Heart right ventricle (tissue), 16 donors: Measurements from ENCODE around the gene HES7. TPM values are rescaled to one million over a fixed set of nuclear protein-coding genes. Genes with fewer than 3 reads are reported as not detected.
A peak's percentile ranks its signal among the peaks of the same experiment; 100 is the strongest.

ENCODE experiments used
- ATAC-seq, 8 donors: fragments of 200-7000 bp; cut with Tn5 transposase; one replicate each; pipeline ENCODE4 v1.9.1; 2020; ENCODE audit warnings: mild to moderate bottlenecking in 8 of 8, moderate library complexity in 8 of 8, moderate number of reproducible peaks in 1 of 8
- DNase-seq, 2 donors: peaks; one replicate each; pipeline ENCODE4 v3.0.0-alpha.2; 2020
- H3K27ac ChIP-seq, 10 donors: fragments of 200-600 bp; sonication (generic) in 2 of 10; one replicate each; pipeline versions ENCODE4 v1.5.0 to v1.8.0; 2020 to 2022; ENCODE audit warnings: mild to moderate bottlenecking in 3 of 10
- H3K27me3 ChIP-seq, 7 donors: fragments of 200-600 bp; one replicate each; pipeline ENCODE4 v1.8.0; 2021 to 2022; ENCODE audit warnings: mild to moderate bottlenecking in 2 of 7
- H3K36me3 ChIP-seq, 9 donors: fragments of 200-600 bp; sonication (generic) in 1 of 9; one replicate each; pipeline versions ENCODE4 v1.5.0 to v1.8.0; 2020 to 2022; ENCODE audit warnings: mild to moderate bottlenecking in 2 of 9
- H3K4me1 ChIP-seq, 9 donors: fragments of 200-600 bp; sonication (generic) in 1 of 9; one replicate each; pipeline versions ENCODE4 v1.5.0 to v1.8.0; 2020 to 2022; ENCODE audit warnings: mild to moderate bottlenecking in 4 of 9
- H3K4me3 ChIP-seq, 10 donors: fragments of 200-600 bp; sonication (generic) in 2 of 10; one replicate each; pipeline versions ENCODE4 v1.5.0 to v1.8.0; 2020 to 2022; ENCODE audit warnings: mild to moderate bottlenecking in 7 of 10, moderate library complexity in 2 of 10
- H3K9me3 ChIP-seq, 11 donors: fragments of 200-600 bp in 10 of 11; sonication (generic) in 2 of 11; one replicate each; pipeline versions ENCODE4 v1.5.0 to v1.8.0; 2013 to 2022; ENCODE audit warnings: mild to moderate bottlenecking in 2 of 11, control low read depth in 1 of 11, moderate library complexity in 1 of 11
- CTCF ChIP-seq, 9 donors: fragments of 200-600 bp; sonication (generic) in 2 of 9; IDR thresholded peaks; one replicate each; pipeline versions ENCODE4 v1.5.0 to v1.8.0; 2021 to 2022; ENCODE audit warnings: antibody characterized with exemption in 9 of 9, mild to moderate bottlenecking in 5 of 9, moderate library complexity in 1 of 9
- WGBS, 2 donors: extraction: QIAGEN DNeasy Blood & Tissue Kit; methylation state at CpG; one replicate each; pipeline ENCODE4 v1.1.7; 2013; ENCODE audit warnings: inconsistent platforms in 1 of 2; 5-methylcytosine and 5-hydroxymethylcytosine counted together
- intact Hi-C, 10 donors: fragments of 100-400 bp; cut with DNase I; formaldehyde crosslinking; loops; one replicate each; pipeline versions ENCODE4 v1.11.1 to v1.14.2; 2022
- polyA plus RNA-seq, 2 donors: library from polyadenylated mRNA; stranded (reverse); fragments of 200-250 nt; gene quantifications; one replicate each; pipeline ENCODE4 v1.2.3, GENCODE V29; 2013
- total RNA-seq, 10 donors: library from RNA; stranded (reverse); fragmentation: NEBNext Ultra II Directional in 3 of 10; extraction: Animal tissue kit (Norgen Biotek cat#: 25700) in 3 of 10; gene quantifications; one replicate each; pipeline versions ENCODE4 v1.2.1 to v1.2.4, GENCODE V29; 2021 to 2023
- donor health status: Arrhythmogenic right ventricular cardiomyopathy.
- donor health status: ischemic (EF 13 %, LVEDD 7.1; RV severe dilation, severe dysfunction).
- donor health status: healthy with polysubstance abuse.
- donor health status: DM: no; HTN: yes; CAD: no.
- donor health status: DM: no; HTN: no; CAD: no.
- donor health status: ischemic (EF 25% LVEDD 6.9; RV normal size, moderate dysfunction).
- donor health status: ischemic (EF 25% LVEDD 5.7; RV mildly dilated, moderate dysfunction).
- donor health status: healthy.
- donor health status: DM: yes; HTN: yes; CAD: no.
- donor health status: Ischemic cardiomyopathy.
- donor health status: ischemic (EF 35%, LVEDD 5.7; RV mildly dilated, moderate dysfunction).
- donor health status: nonischemic (EF 11% LVEDD 7.7; RV severe dilation, severe dysfunction).
- donor health status: DM: yes; HTN: yes; CAD: no.
- donor health status: PGD.
- donor health status: ischemic (EF 29% LVEDD 5.4; RV normal size, mild dysfunction).
- donor health status: nonischemic (EF 23%, LVEDD 6.1; RV moderate dilation, normal function).

HES7 gene
- total and polyA plus RNA-seq, 12 donors, result 0.17 to 1.5 (median 0.42) TPM; not detected in 5

DNA sequence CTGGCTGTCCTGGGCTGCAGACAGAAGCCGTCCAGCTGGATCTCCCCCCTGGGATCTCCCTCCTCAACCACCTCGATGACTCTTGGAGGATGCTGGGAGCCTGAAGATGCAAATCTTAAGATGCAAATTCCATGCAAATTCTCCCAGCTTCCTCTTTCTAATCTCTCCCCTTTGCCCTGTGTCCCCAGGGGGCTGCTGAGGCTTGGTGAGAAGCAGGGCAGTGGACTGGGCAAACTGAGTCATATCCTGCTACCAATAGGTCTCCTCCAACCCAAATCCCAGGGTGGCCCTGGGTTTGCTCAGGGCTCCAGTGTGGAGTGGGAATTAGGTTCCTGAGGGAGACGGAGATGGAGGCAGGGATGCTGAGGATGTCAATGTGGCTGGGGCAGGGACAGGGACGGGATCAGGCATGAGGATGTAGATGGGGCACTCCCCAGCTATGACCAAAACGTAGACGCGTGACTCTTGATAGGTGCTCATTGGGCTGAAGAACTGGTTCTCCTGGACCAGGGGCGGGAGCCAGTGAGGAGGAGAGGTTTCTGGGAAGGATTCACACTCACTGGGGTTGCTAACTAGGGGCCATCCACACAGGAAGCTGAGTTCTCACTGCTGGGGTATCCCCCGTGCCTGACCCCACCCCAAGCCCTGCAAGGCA lies 32.7 kb downstream of the HES7 start:
- Histone ChIP-seq H3K4me1 (no peaks in the 10 kb centered on the region), H3K4me3 (no peak overlapping the region), H3K27ac (no peak overlapping the region), H3K36me3 (no peaks in the 10 kb centered on the region), H3K9me3 (no peaks in the 10 kb centered on the region), H3K27me3 (peaks cover 0 to 79% (median 48%) of the 10 kb centered on the region in 7 donors)
- intact Hi-C loops, result loop anchor here in 3 of 10 donors (10.0 kb wide), 1 partner anchor 214 kb away; no protein-coding TSS in a partner anchor
- ATAC-seq (no peak), DNase-seq (no peak)
- TF ChIP-seq CTCF (IDR thresholded peaks at IDR 0.05), result no peak
- 43 to 49% methylated on average over 9 of the region's 9 CpGs for WGBS, 2 donors

DNA sequence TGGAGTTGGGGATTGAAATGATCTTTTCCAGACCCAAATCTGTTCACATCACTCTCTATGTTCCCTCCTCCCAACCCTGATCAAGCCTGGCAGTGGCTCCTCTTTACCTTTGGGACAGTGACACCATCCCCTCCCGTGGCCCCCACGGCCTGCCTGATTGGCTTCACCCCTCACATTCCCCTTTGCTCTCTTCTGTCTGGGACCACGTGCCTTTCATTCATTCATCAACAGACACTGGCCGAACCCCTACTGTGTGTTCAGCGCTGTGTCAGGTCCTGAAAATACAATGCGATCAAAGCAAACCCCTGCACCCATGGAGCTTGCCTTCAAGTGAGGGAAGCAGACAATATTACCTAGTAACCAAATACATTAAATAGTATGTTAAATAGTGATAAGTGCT lies 34.2 kb downstream of the HES7 start:
- WGBS, 2 donors, result 68 to 70% methylated on average over 6 of the region's 6 CpGs
- no peaks in the 10 kb centered on the region for H3K4me1 ChIP-seq
- ATAC-seq, result no peak
- peaks cover 0 to 78% (median 44%) of the 10 kb centered on the region in 7 donors for H3K27me3 ChIP-seq
- intact Hi-C loops, result loop anchor here in 6 of 10 donors (10.0 kb wide), 1 partner anchor 215 kb away; no protein-coding TSS in a partner anchor
- TF ChIP-seq CTCF (IDR thresholded peaks at IDR 0.05), result no peak
- no peak overlapping the region for H3K4me3 ChIP-seq
- H3K9me3 ChIP-seq, result no peaks in the 10 kb centered on the region
- DNase-seq, result no peak
- H3K36me3 ChIP-seq, result no peaks in the 10 kb centered on the region
- no peak overlapping the region for H3K27ac ChIP-seq

GRCh38 chr17:8087952-8088230 lies 36.0 kb downstream of the HES7 start:
- Histone ChIP-seq H3K27ac (no peak overlapping the region), H3K9me3 (no peaks in the 10 kb centered on the region), H3K4me1 (no peaks in the 10 kb centered on the region), H3K4me3 (no peak overlapping the region), H3K36me3 (no peaks in the 10 kb centered on the region), H3K27me3 (peaks cover 0 to 86% (median 54%) of the 10 kb centered on the region in 7 donors)
- intact Hi-C loops, result loop anchor here in 3 of 10 donors (10.0 kb wide), 1 partner anchor 217 kb away; no protein-coding TSS in a partner anchor
- 68 to 72% methylated on average over 5 of the region's 5 CpGs for WGBS, 2 donors
- TF ChIP-seq CTCF (IDR thresholded peaks at IDR 0.05), result no peak
- ATAC-seq (no peak), DNase-seq (no peak)

DNA sequence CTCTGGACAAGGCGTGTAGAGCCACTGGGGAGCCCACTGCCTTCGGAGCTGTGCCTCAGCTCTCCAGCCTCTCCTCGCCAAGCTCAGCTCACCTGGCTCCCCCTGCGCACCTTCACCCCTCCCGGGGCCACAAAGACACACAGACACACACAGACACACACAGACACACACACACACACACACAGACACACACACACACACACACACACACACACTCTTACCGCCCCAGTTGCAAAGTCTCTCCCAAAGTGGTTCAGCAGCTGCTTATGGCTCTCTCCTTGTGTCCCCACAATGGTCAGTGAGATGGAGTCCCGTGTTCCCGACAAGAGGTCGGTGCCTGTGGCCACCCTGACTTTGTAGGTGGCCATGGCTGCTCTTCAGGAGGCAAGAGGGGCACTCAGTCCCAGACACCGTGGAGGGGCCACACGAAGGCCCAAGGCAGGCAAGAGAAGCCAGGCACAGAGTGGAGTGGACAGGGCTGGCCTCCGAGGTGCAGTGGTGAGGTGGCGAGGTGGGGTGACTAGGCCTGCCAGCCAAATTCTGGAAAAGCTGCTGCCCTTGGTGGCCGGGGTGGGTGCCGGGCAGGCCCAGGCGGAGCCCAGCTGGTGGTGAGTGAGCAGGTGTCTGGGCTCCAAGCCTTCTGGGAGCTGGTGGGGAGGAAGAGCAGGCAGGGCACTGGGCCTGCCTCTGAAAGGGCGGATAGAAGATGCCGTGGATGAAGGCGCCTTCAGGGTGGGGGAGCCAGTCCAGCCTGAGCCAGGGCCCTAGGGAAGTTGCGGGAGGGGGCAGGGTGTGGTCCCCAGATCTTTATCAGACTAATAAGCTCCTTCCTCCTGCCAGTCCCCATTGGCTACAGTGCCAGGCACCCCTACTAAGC lies 36.6 kb downstream of the HES7 start, which contains the start of gene ALOX12B:
ALOX12B (minus strand) TSS at position 642 of the 877 bp plus-strand sequence; CDS start at position 368, 274 bp downstream.
- Histone ChIP-seq H3K36me3 (no peaks in the 10 kb centered on the region), H3K4me1 (no peaks in the 10 kb centered on the region), H3K4me3 (no peak within 1 kb of the TSS), H3K9me3 (no peaks in the 10 kb centered on the region), H3K27me3 (peaks cover 0 to 86% (median 52%) of the 10 kb centered on the region in 7 donors), H3K27ac (no peak within 1 kb of the TSS)
- ATAC-seq (peak in 1 of 8 donors; percentile 25), DNase-seq (no peak)
- 76 to 85% methylated on average over 18 to 20 of the region's 20 CpGs for WGBS, 2 donors
- TF ChIP-seq CTCF (IDR thresholded peaks at IDR 0.05), result no peak
- intact Hi-C loops, result loop anchor here in 3 of 10 donors (10.0 kb wide), 1 partner anchor 217 kb away; no protein-coding TSS in a partner anchor
